Heart left ventricle (tissue), 13 donors: ENCODE measurements around the gene UBL3.

Source experiments
- POLR2A ChIP-seq, 2 donors: fragments of 450-650 bp; IDR thresholded peaks; one replicate each; pipeline ENCODE4 v1.6.1; 2017; ENCODE audit warnings: antibody characterized with exemption in 2 of 2, mild to moderate bottlenecking in 2 of 2, moderate library complexity in 2 of 2
- TF ChIP-seq, protein P1 (sequence below), 12 donors: fragments of 200-600 bp; sonication (generic) in 4 of 12; IDR thresholded peaks; one replicate each; pipeline versions ENCODE4 v1.5.0 to v1.8.0; 2018 to 2022; ENCODE audit warnings: antibody characterized with exemption in 12 of 12, mild to moderate bottlenecking in 5 of 12
- donor health status: ischemic (EF 13 %, LVEDD 7.1; RV severe dilation, severe dysfunction).
- donor health status: DM: no; HTN: yes; CAD: no.
- donor health status: DM: no; HTN: no; CAD: no.
- donor health status: ischemic (EF 25% LVEDD 6.9; RV normal size, moderate dysfunction).
- donor health status: ischemic (EF 25% LVEDD 5.7; RV mildly dilated, moderate dysfunction).
- donor health status: ischemic (EF 35%, LVEDD 5.7; RV mildly dilated, moderate dysfunction).
- donor health status: nonischemic (EF 11% LVEDD 7.7; RV severe dilation, severe dysfunction).
- donor health status: DM: yes; HTN: yes; CAD: no.
- donor health status: PGD.
- donor health status: ischemic (EF 29% LVEDD 5.4; RV normal size, mild dysfunction).
- donor health status: nonischemic (EF 23%, LVEDD 6.1; RV moderate dilation, normal function).

DNA sequence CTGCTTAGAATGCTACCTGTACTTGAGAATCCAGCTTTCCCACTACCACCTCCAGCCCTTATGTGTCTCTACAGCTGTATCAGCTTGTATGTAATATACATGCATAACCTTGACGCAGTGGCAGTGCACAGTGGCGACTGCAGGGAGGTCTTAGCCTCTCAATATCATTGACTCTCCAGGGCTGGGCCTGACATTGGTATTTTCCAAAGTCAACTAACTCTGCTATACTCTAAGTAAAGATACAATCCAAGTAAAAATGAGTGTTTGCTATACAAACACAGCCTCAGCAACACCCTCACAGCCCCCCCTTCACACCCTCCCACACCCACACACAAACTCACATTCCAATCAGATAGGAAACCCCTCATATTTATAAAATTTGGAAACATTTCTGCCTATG, 6.7 kb upstream of the UBL3 start:
- TF ChIP-seq, protein P1, sequence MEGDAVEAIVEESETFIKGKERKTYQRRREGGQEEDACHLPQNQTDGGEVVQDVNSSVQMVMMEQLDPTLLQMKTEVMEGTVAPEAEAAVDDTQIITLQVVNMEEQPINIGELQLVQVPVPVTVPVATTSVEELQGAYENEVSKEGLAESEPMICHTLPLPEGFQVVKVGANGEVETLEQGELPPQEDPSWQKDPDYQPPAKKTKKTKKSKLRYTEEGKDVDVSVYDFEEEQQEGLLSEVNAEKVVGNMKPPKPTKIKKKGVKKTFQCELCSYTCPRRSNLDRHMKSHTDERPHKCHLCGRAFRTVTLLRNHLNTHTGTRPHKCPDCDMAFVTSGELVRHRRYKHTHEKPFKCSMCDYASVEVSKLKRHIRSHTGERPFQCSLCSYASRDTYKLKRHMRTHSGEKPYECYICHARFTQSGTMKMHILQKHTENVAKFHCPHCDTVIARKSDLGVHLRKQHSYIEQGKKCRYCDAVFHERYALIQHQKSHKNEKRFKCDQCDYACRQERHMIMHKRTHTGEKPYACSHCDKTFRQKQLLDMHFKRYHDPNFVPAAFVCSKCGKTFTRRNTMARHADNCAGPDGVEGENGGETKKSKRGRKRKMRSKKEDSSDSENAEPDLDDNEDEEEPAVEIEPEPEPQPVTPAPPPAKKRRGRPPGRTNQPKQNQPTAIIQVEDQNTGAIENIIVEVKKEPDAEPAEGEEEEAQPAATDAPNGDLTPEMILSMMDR (IDR thresholded peaks at IDR 0.05), result no peak
- no peak for TF ChIP-seq POLR2A (IDR thresholded peaks at IDR 0.05)
